Measurements from ENCODE around the gene PPP1R3G. TPM values are rescaled to one million over a fixed set of nuclear protein-coding genes. Genes with fewer than 3 reads are reported as not detected.

PPP1R3G gene
- total and polyA plus RNA-seq, 2 donors (not counting 1 experiment from before 2014, with no cell fraction given) = 0.09 to 0.25 TPM

GRCh38 chr6:5090603-5091002, 5.5 kb downstream of the PPP1R3G start:
- Histone ChIP-seq H3K27me3 (replicated peaks in 1 of 4; ENCODE audit: control extremely low read depth in 1 of 4, control insufficient read depth in 3 of 4, insufficient read depth in 4 of 4, low read length in 3 of 4) (peaks cover 0 to 21% (median 6%) of the 10 kb centered on the region in 4 experiments), H3K4me2 (replicated peaks; ENCODE audit: low read depth, low read length, poor library complexity, severe bottlenecking) (peak overlapping the region; percentile 20), H3K79me2 (ENCODE audit: control insufficient read depth, insufficient read depth, low read length) (no peaks in the 10 kb centered on the region), H3K36me3 (replicated peaks in 1 of 2; ENCODE audit: control extremely low read depth in 1 of 2, control insufficient read depth in 1 of 2, extremely low read depth in 1 of 2, insufficient read depth in 2 of 2, low read length in 1 of 2) (no peaks in the 10 kb centered on the region), H3K4me3 (ENCODE audit: control extremely low read depth in 1 of 5, extremely low read depth in 1 of 5, insufficient read depth in 1 of 5, low read depth in 2 of 5, low read length in 4 of 5) (no peak overlapping the region), H3K9me3 (ENCODE audit: control extremely low read depth in 1 of 3, control insufficient read depth in 2 of 3, insufficient read depth in 1 of 3, low read length in 2 of 3) (peaks cover 0 to 9% (median 0%) of the 10 kb centered on the region in 3 donors), H3K4me1 (ENCODE audit: control insufficient read depth in 2 of 2, insufficient read depth in 2 of 2, low read length in 2 of 2) (peaks cover 46 to 62% of the 10 kb centered on the region in 2 donors), H3K27ac (ENCODE audit: low read length in 2 of 2) (no peak overlapping the region), H4K20me1 (ENCODE audit: control insufficient read depth, insufficient read depth, low read length, poor library complexity, severe bottlenecking) (no peaks in the 10 kb centered on the region), H2AFZ (ENCODE audit: insufficient read depth, low read depth, low read length, poor library complexity, severe bottlenecking) (no peak overlapping the region), H3K9ac (ENCODE audit: low read length) (no peak overlapping the region)
- POLR2A ChIA-PET = no interaction called here
- H3K4me3 Mint-ChIP-seq = peak overlapping the region; percentile 21
- H3K4me1 Mint-ChIP-seq = peaks cover 51% of the 10 kb centered on the region
- H3K27ac Mint-ChIP-seq = peak overlapping the region; percentile 34
- ATAC-seq (ENCODE audit: low read depth) = no peak
- CTCF ChIA-PET = no interaction called here
- intact Hi-C loops (cut with micrococcal nuclease) = no loop called here
- no peak for TF ChIP-seq CTCF (IDR thresholded peaks at IDR 0.05)
- no peak for TF ChIP-seq EZH2 (IDR thresholded peaks at IDR 0.05; ENCODE audit: borderline replicate concordance, insufficient read depth, low read depth, low read length, poor library complexity, severe bottlenecking)
- H3K9me3 Mint-ChIP-seq (ENCODE audit: insufficient read depth) = no peaks in the 10 kb centered on the region
- H3K27me3 Mint-ChIP-seq = peaks cover 9% of the 10 kb centered on the region
- WGBS (ENCODE audit: insufficient coverage) = 69% methylated on average over 4 of the region's 7 CpGs
- DNase-seq = no peak

GRCh38 chr6:5091210-5092069, 6.3 kb downstream of the PPP1R3G start:
- peaks cover 7% of the 10 kb centered on the region for H3K27me3 Mint-ChIP-seq
- H4K20me1 ChIP-seq (ENCODE audit: control insufficient read depth, insufficient read depth, low read length, poor library complexity, severe bottlenecking) = no peaks in the 10 kb centered on the region
- H3K4me3 ChIP-seq (ENCODE audit: control extremely low read depth in 1 of 5, extremely low read depth in 1 of 5, insufficient read depth in 1 of 5, low read depth in 2 of 5, low read length in 4 of 5) = peak overlapping the region in 1 of 5 experiments; percentile 10
- CTCF ChIA-PET = interaction anchor here (1.6 kb wide), 1 partner anchor 41 kb away, joined by 5 read pairs; no protein-coding TSS in a partner anchor
- ATAC-seq (ENCODE audit: low read depth) (no peak), DNase-seq (peak; percentile 36)
- H2AFZ ChIP-seq (ENCODE audit: insufficient read depth, low read depth, low read length, poor library complexity, severe bottlenecking) = no peak overlapping the region
- H3K36me3 ChIP-seq (replicated peaks in 1 of 2; ENCODE audit: control extremely low read depth in 1 of 2, control insufficient read depth in 1 of 2, extremely low read depth in 1 of 2, insufficient read depth in 2 of 2, low read length in 1 of 2) = no peaks in the 10 kb centered on the region
- no peaks in the 10 kb centered on the region for H3K9me3 Mint-ChIP-seq (ENCODE audit: insufficient read depth)
- peak overlapping the region; percentile 20 for H3K4me2 ChIP-seq (replicated peaks; ENCODE audit: low read depth, low read length, poor library complexity, severe bottlenecking)
- H3K4me3 Mint-ChIP-seq = peak overlapping the region; percentile 18
- WGBS (ENCODE audit: insufficient coverage) = 68% methylated on average over 6 of the region's 10 CpGs
- H3K9ac ChIP-seq (ENCODE audit: low read length) = no peak overlapping the region
- peaks cover 0 to 5% (median 0%) of the 10 kb centered on the region in 3 donors for H3K9me3 ChIP-seq (ENCODE audit: control extremely low read depth in 1 of 3, control insufficient read depth in 2 of 3, insufficient read depth in 1 of 3, low read length in 2 of 3)
- TF ChIP-seq CTCF (IDR thresholded peaks at IDR 0.05) (no peak), EZH2 (IDR thresholded peaks at IDR 0.05; ENCODE audit: borderline replicate concordance, insufficient read depth, low read depth, low read length, poor library complexity, severe bottlenecking) (no peak)
- H3K27ac Mint-ChIP-seq = peak overlapping the region; percentile 0
- peaks cover 54% of the 10 kb centered on the region for H3K4me1 Mint-ChIP-seq
- H3K27me3 ChIP-seq (replicated peaks in 1 of 4; ENCODE audit: control extremely low read depth in 1 of 4, control insufficient read depth in 3 of 4, insufficient read depth in 4 of 4, low read length in 3 of 4) = peaks cover 0 to 17% (median 4%) of the 10 kb centered on the region in 4 experiments
- peaks cover 40 to 65% of the 10 kb centered on the region in 2 donors for H3K4me1 ChIP-seq (ENCODE audit: control insufficient read depth in 2 of 2, insufficient read depth in 2 of 2, low read length in 2 of 2)
- intact Hi-C loops (cut with micrococcal nuclease) = no loop called here
- POLR2A ChIA-PET = no interaction called here
- H3K79me2 ChIP-seq (ENCODE audit: control insufficient read depth, insufficient read depth, low read length) = no peaks in the 10 kb centered on the region
- peak overlapping the region in 1 of 2 donors; percentile 34 for H3K27ac ChIP-seq (ENCODE audit: low read length in 2 of 2)
